ENCODE data around the gene SCN1A. TPM values are rescaled to one million over a fixed set of nuclear protein-coding genes. Genes with fewer than 3 reads are reported as not detected.

SCN1A gene
- total and polyA plus RNA-seq, 2 of the 13 experiments (the other 11 are each of a cell fraction or from before 2014, with no cell fraction given) = 19.9 to 39.4 TPM

- TF ChIP-seq MTERF4 (CRISPR knock-in tag; IDR thresholded peaks at IDR 0.05) (no peak), ATAD3A (CRISPR knock-in tag; IDR thresholded peaks at IDR 0.05) (no peak), ZNF816 (CRISPR knock-in tag; IDR thresholded peaks at IDR 0.05; ENCODE audit: borderline replicate concordance) (no peak), ZNF333 (CRISPR knock-in tag; IDR thresholded peaks at IDR 0.05; ENCODE audit: borderline replicate concordance) (no peak), ZNF780A (CRISPR knock-in tag; IDR thresholded peaks at IDR 0.05) (no peak), RCOR2 (CRISPR knock-in tag; IDR thresholded peaks at IDR 0.05) (no peak), ATF3 (CRISPR knock-in tag; IDR thresholded peaks at IDR 0.05) (peak; percentile 89), USF2 (IDR thresholded peaks at IDR 0.05; ENCODE audit: low read depth, low read length) (no peak), USF2 (CRISPR knock-in tag; IDR thresholded peaks at IDR 0.05; ENCODE audit: borderline replicate concordance) (no peak), FIP1L1 (IDR thresholded peaks at IDR 0.05; ENCODE audit: borderline replicate concordance, insufficient read depth, low read depth, low read length) (no peak), ZUFSP (CRISPR knock-in tag; IDR thresholded peaks at IDR 0.05; ENCODE audit: borderline replicate concordance) (no peak), ZNF317 (CRISPR knock-in tag; IDR thresholded peaks at IDR 0.05) (no peak), ZNF781 (CRISPR knock-in tag; IDR thresholded peaks at IDR 0.05; ENCODE audit: borderline replicate concordance, not compliant biosample characterization) (no peak), TCF7L2 (IDR thresholded peaks at IDR 0.05; ENCODE audit: low read depth, low read length) (no peak), TEAD3 (CRISPR knock-in tag; optimal IDR thresholded peaks at IDR 0.05; ENCODE audit: borderline replicate concordance) (peak; percentile 65), ZNF512B (CRISPR knock-in tag; IDR thresholded peaks at IDR 0.05; ENCODE audit: borderline replicate concordance) (no peak), AGO2 (optimal IDR thresholded peaks at IDR 0.05; ENCODE audit: low read depth, low read length) (no peak), AGO1 (IDR thresholded peaks at IDR 0.05; ENCODE audit: low read depth, low read length, poor library complexity, severe bottlenecking) (no peak), SIN3B (IDR thresholded peaks at IDR 0.05; ENCODE audit: low read length) (no peak), GMEB2 (CRISPR knock-in tag; IDR thresholded peaks at IDR 0.05; ENCODE audit: low read depth) (no peak)
These were observed 1.7 kb downstream of the SCN1A start (continued) for GRCh38 chr2:166126007-166126639.
